CD8-positive, alpha-beta memory T cell (primary cell): ENCODE measurements around the gene PRXL2C. TPM values are rescaled to one million over a fixed set of nuclear protein-coding genes. Genes with fewer than 3 reads are reported as not detected.
"Not testable (repeated sequence)": the region's sequence is repeated elsewhere in the genome, so short reads cannot be mapped to it uniquely, and the experiment has no call there.

Experiments
- CTCF ChIA-PET: fragments of 350-600 bp; sonication (Branson Sonifier 250); formaldehyde crosslinking; loops from one replicate; lab custom pipeline; 2021; ENCODE audit warnings: antibody characterized with exemption; lab: Charles Lee
- POLR2A ChIA-PET: fragments of 350-600 bp; sonication (Branson Sonifier 250); formaldehyde crosslinking; loops from one replicate; lab custom pipeline; 2021; ENCODE audit warnings: antibody characterized with exemption; lab: Charles Lee
- DNase-seq, 5 donors: peaks; one replicate each; pipeline versions ENCODE4 v3.0.0 to v3.0.0-alpha.2; 2020 to 2022; ENCODE audit warnings: mixed read lengths in 1 of 5
- H3K27ac ChIP-seq: one replicate; pipeline ENCODE4 v1.7.0; 2013; ENCODE audit warnings: low read depth, mild to moderate bottlenecking, low read length, moderate library complexity
- H3K27me3 ChIP-seq: 2 replicates; pipeline ENCODE4 v1.7.0; 2013; ENCODE audit warnings: low read length, mild to moderate bottlenecking; ENCODE audit not compliant: insufficient read depth, poor library complexity, severe bottlenecking
- H3K36me3 ChIP-seq: 2 replicates; pipeline ENCODE4 v1.7.0; 2013; ENCODE audit warnings: mild to moderate bottlenecking, low read length, moderate library complexity; ENCODE audit not compliant: insufficient read depth
- H3K4me1 ChIP-seq: 2 replicates; pipeline ENCODE4 v1.7.0; 2013; ENCODE audit warnings: mild to moderate bottlenecking, low read length, moderate library complexity; ENCODE audit not compliant: insufficient read depth
- H3K4me3 ChIP-seq: 2 replicates; pipeline ENCODE4 v1.7.0; 2013; ENCODE audit warnings: mild to moderate bottlenecking, low read length
- H3K9me3 ChIP-seq: 2 replicates; pipeline ENCODE4 v1.7.0; 2013; ENCODE audit warnings: mild to moderate bottlenecking, low read length
- H3K27ac Mint-ChIP-seq, 8 donors: one replicate each; pipeline ENCODE4 v1.8.0; 2020 to 2021; ENCODE audit warnings: mixed read lengths in 8 of 8, mild to moderate bottlenecking in 6 of 8, inconsistent platforms in 3 of 8, moderate library complexity in 3 of 8
- H3K27me3 Mint-ChIP-seq, 2 donors: one replicate each; pipeline ENCODE4 v1.8.0; 2020 to 2021; ENCODE audit warnings: mixed read lengths in 2 of 2, mild to moderate bottlenecking in 1 of 2, moderate library complexity in 1 of 2
- H3K36me3 Mint-ChIP-seq, 3 donors: one replicate each; pipeline ENCODE4 v1.8.0; 2020 to 2021; ENCODE audit warnings: mixed read lengths in 3 of 3, inconsistent platforms in 1 of 3, mild to moderate bottlenecking in 1 of 3
- H3K4me1 Mint-ChIP-seq, 3 donors: one replicate each; pipeline ENCODE4 v1.8.0; 2020 to 2021; ENCODE audit warnings: mixed read lengths in 3 of 3, inconsistent platforms in 1 of 3, mild to moderate bottlenecking in 1 of 3
- H3K4me3 Mint-ChIP-seq, 7 donors: one replicate each; pipeline ENCODE4 v1.8.0; 2020 to 2021; ENCODE audit warnings: mixed read lengths in 7 of 7, mild to moderate bottlenecking in 6 of 7, moderate library complexity in 4 of 7, inconsistent platforms in 2 of 7
- H3K9me3 Mint-ChIP-seq, 5 donors: one replicate each; pipeline ENCODE4 v1.8.0; 2020 to 2022; ENCODE audit warnings: mixed read lengths in 5 of 5, mild to moderate bottlenecking in 3 of 5, moderate library complexity in 2 of 5, inconsistent platforms in 1 of 5
- polyA plus RNA-seq: library from polyadenylated mRNA; unstranded; fragments of 300-500 nt; fragmentation: Illumina TruSeq; gene quantifications from one replicate; pipeline ENCODE4 v1.2.3, GENCODE V29; 2021
- total RNA-seq, 2 experiments: library from RNA; stranded (reverse); gene quantifications; one replicate each; pipeline ENCODE4 v1.2.3, GENCODE V29; 2021

The PRXL2C gene
- total RNA-seq = 10 to 100 TPM; 12.0 to 15.2 TPM
- polyA plus RNA-seq = 9.3 TPM

- H3K27ac Mint-ChIP-seq = peak within 1 kb of the TSS; percentile 97 to 99 (median 98)
- Histone ChIP-seq H3K27ac (peak within 1 kb of the TSS; percentile 85), H3K4me3 (peak within 1 kb of the TSS; percentile 61), H3K4me1 (peaks cover 8% of the 10 kb centered on the region), H3K27me3 (no peaks in the 10 kb centered on the region), H3K9me3 (no peaks in the 10 kb centered on the region), H3K36me3 (no peaks in the 10 kb centered on the region)
- H3K4me1 Mint-ChIP-seq = peaks cover 21 to 30% (median 30%) of the 10 kb centered on the region in 3 donors
- H3K36me3 Mint-ChIP-seq = peaks cover 0 to 21% (median 2%) of the 10 kb centered on the region in 3 donors
- H3K9me3 Mint-ChIP-seq = no peaks in the 10 kb centered on the region
- peaks cover 0 to 2% of the 10 kb centered on the region in 2 donors for H3K27me3 Mint-ChIP-seq
- peak within 1 kb of the TSS; percentile 93 to 98 (median 96) for H3K4me3 Mint-ChIP-seq
- ChIA-PET CTCF (interaction anchor here (3.1 kb wide), 1 partner anchor 89 kb away, joined by 10 read pairs; no protein-coding TSS in a partner anchor), POLR2A (interaction anchor here (0.6 to 1.5 kb wide), 4 partner anchors 88 to 328 kb away, joined by 3 to 7 read pairs (median 4); partner anchors contain the start of gene ZNF367)
- DNase-seq = peak; percentile 71 to 88 (median 78)
Observed at GRCh38 chr9:96655198-96655851, at the start of gene PRXL2C. Gene PRXL2C (minus strand): TSS chr9:96655317. CDS start chr9:96655281, 36 bp downstream.

GRCh38 chr9:96700721-96701375 is 45.7 kb upstream of the PRXL2C start:
- H3K27ac Mint-ChIP-seq, H3K4me3 Mint-ChIP-seq, H3K27me3 ChIP-seq, DNase-seq, CTCF ChIA-PET, H3K4me3 ChIP-seq, H3K4me1 ChIP-seq, H3K27ac ChIP-seq, H3K36me3 ChIP-seq, H3K4me1 Mint-ChIP-seq, H3K9me3 ChIP-seq, POLR2A ChIA-PET: not testable (repeated sequence)
- peaks cover 15 to 48% (median 30%) of the 10 kb centered on the region in 5 donors for H3K9me3 Mint-ChIP-seq
- H3K36me3 Mint-ChIP-seq = peaks cover 0 to 24% (median 2%) of the 10 kb centered on the region in 3 donors
- H3K27me3 Mint-ChIP-seq = peaks cover 11 to 12% of the 10 kb centered on the region in 2 donors

GRCh38 chr9:96691326-96691725 is 36.2 kb upstream of the PRXL2C start:
- no peak for DNase-seq
- POLR2A ChIA-PET = no interaction called here
- peaks cover 0 to 4% (median 0%) of the 10 kb centered on the region in 3 donors for H3K36me3 Mint-ChIP-seq
- Histone ChIP-seq H3K9me3 (no peaks in the 10 kb centered on the region), H3K4me1 (no peaks in the 10 kb centered on the region), H3K36me3 (no peaks in the 10 kb centered on the region), H3K27me3 (no peaks in the 10 kb centered on the region), H3K27ac (no peak overlapping the region), H3K4me3 (no peak overlapping the region)
- H3K4me1 Mint-ChIP-seq = peaks cover 0 to 8% (median 7%) of the 10 kb centered on the region in 3 donors
- peaks cover 5 to 13% (median 11%) of the 10 kb centered on the region in 5 donors for H3K9me3 Mint-ChIP-seq
- H3K27ac Mint-ChIP-seq = no peak overlapping the region
- peaks cover 8 to 15% of the 10 kb centered on the region in 2 donors for H3K27me3 Mint-ChIP-seq
- no peak overlapping the region for H3K4me3 Mint-ChIP-seq
- CTCF ChIA-PET = no interaction called here

GRCh38 chr9:96688745-96689464 is 33.8 kb upstream of the PRXL2C start:
- peaks cover 0 to 8% (median 7%) of the 10 kb centered on the region in 3 donors for H3K4me1 Mint-ChIP-seq
- H3K4me1 ChIP-seq = no peaks in the 10 kb centered on the region
- no peaks in the 10 kb centered on the region for H3K9me3 ChIP-seq
- POLR2A ChIA-PET = no interaction called here
- H3K4me3 Mint-ChIP-seq = peak overlapping the region in 1 of 7 donors; percentile 5
- CTCF ChIA-PET = no interaction called here
- H3K27me3 Mint-ChIP-seq = peaks cover 6 to 13% of the 10 kb centered on the region in 2 donors
- no peaks in the 10 kb centered on the region for H3K27me3 ChIP-seq
- DNase-seq = no peak
- peaks cover 0 to 4% (median 0%) of the 10 kb centered on the region in 3 donors for H3K36me3 Mint-ChIP-seq
- no peak overlapping the region for H3K27ac Mint-ChIP-seq
- H3K36me3 ChIP-seq = no peaks in the 10 kb centered on the region
- no peak overlapping the region for H3K4me3 ChIP-seq
- H3K27ac ChIP-seq = no peak overlapping the region
- H3K9me3 Mint-ChIP-seq = peaks cover 4 to 12% (median 5%) of the 10 kb centered on the region in 5 donors

GRCh38 chr9:96688187-96688586 is 33.1 kb upstream of the PRXL2C start:
- ChIA-PET CTCF (no interaction called here), POLR2A (no interaction called here)
- Mint-ChIP-seq H3K27me3 (peaks cover 5 to 11% of the 10 kb centered on the region in 2 donors), H3K4me1 (peaks cover 0 to 8% (median 7%) of the 10 kb centered on the region in 3 donors), H3K9me3 (peaks cover under 1 to 9% (median 3%) of the 10 kb centered on the region in 5 donors), H3K27ac (peak overlapping the region in 2 of 8 donors; percentile 33 to 36), H3K36me3 (peaks cover 0 to 1% (median 0%) of the 10 kb centered on the region in 3 donors), H3K4me3 (peak overlapping the region in 4 of 7 donors; percentile 2 to 19 (median 4))
- H3K36me3 ChIP-seq = no peaks in the 10 kb centered on the region
- DNase-seq = no peak
- H3K27me3 ChIP-seq = no peaks in the 10 kb centered on the region
- H3K4me1 ChIP-seq = no peaks in the 10 kb centered on the region
- no peaks in the 10 kb centered on the region for H3K9me3 ChIP-seq
- no peak overlapping the region for H3K4me3 ChIP-seq
- no peak overlapping the region for H3K27ac ChIP-seq

- Mint-ChIP-seq H3K27me3 (peaks cover 4 to 10% of the 10 kb centered on the region in 2 donors), H3K4me3 (peak overlapping the region; percentile 72 to 88 (median 83)), H3K4me1 (peaks cover 0 to 8% (median 7%) of the 10 kb centered on the region in 3 donors), H3K36me3 (no peaks in the 10 kb centered on the region), H3K27ac (peak overlapping the region; percentile 16 to 94 (median 78)), H3K9me3 (peaks cover 0 to 9% (median 0%) of the 10 kb centered on the region in 5 donors)
- Histone ChIP-seq H3K4me1 (no peaks in the 10 kb centered on the region), H3K36me3 (no peaks in the 10 kb centered on the region), H3K9me3 (no peaks in the 10 kb centered on the region), H3K27me3 (no peaks in the 10 kb centered on the region), H3K27ac (no peak overlapping the region), H3K4me3 (peak overlapping the region; percentile 64)
- peak; percentile 54 to 83 (median 79) for DNase-seq
- POLR2A ChIA-PET = no interaction called here
- CTCF ChIA-PET = no interaction called here
Observed at GRCh38 chr9:96686638-96687335, 31.7 kb upstream of the PRXL2C start.

GRCh38 chr9:96680812-96681499 is 25.8 kb upstream of the PRXL2C start:
- Mint-ChIP-seq H3K36me3 (no peaks in the 10 kb centered on the region), H3K27ac (no peak overlapping the region), H3K4me1 (no peaks in the 10 kb centered on the region), H3K27me3 (peaks cover 3 to 6% of the 10 kb centered on the region in 2 donors), H3K9me3 (no peaks in the 10 kb centered on the region), H3K4me3 (no peak overlapping the region)
- Histone ChIP-seq H3K9me3 (no peaks in the 10 kb centered on the region), H3K36me3 (no peaks in the 10 kb centered on the region), H3K27me3 (no peaks in the 10 kb centered on the region), H3K27ac (peak overlapping the region; percentile 54), H3K4me3 (no peak overlapping the region), H3K4me1 (no peaks in the 10 kb centered on the region)
- CTCF ChIA-PET = no interaction called here
- no peak for DNase-seq
- POLR2A ChIA-PET = no interaction called here
